HPDE6-E6E7 (cell line): ENCODE data around the gene SP8.

Source experiments
- DNase-seq: peaks from one replicate; pipeline ENCODE4 v3.0.0; 2011; ENCODE audit warnings: missing footprints; ENCODE audit errors: extremely low spot score

SP8 gene

DNA sequence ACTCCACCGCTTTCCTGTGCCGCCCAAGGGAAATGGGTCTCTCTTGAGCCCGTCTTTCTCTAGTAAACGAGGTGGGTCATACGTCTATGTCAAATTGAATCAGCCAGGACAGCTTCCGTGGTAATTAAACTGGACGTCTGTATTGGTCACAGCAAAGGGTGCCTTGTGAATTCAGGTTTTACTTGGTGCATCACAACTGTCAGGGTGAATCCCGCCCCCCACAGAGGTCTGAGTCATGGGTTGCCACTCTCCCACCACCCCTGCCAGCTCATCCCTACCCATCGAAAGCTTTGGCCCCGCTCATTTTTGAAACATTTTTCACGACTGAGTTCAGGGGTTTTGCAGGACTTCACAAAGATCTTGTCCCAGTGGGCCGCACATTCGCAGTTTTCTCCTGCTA is 8.0 kb upstream of the SP8 start:
- DNase-seq = no peak

DNA sequence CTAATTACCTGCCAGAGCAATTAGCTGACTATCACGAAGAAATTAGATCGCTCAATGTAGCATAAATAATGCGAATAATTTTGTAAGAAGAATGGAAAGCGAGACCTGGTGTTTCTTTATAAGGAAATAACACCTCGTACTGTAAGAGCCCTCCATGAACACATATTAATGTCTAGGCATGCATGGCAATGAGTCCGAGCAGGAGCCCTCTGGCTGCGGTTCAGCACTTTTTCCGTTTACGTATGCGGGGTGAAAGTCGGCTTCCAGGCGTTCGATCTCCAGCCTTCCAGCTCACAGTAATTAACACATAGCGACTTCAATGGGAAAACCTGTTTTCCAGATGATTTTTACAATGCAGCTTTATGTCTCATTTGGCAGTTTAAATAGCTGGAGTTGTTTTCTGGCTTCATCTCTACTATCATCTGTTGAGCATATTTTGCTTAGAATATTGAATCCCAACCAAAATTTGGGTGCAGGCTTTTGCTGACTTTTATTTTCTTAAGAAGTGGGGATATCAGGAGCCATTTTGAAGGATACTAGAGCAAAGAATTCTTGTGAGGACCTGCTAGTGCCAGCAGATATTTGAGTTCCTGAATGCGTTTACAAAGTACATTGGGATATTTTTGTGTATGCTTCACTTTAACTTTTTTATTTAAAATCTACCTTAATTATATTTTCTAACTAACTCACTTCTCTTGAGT is 7.2 kb upstream of the SP8 start:
- DNase-seq = no peak

DNA sequence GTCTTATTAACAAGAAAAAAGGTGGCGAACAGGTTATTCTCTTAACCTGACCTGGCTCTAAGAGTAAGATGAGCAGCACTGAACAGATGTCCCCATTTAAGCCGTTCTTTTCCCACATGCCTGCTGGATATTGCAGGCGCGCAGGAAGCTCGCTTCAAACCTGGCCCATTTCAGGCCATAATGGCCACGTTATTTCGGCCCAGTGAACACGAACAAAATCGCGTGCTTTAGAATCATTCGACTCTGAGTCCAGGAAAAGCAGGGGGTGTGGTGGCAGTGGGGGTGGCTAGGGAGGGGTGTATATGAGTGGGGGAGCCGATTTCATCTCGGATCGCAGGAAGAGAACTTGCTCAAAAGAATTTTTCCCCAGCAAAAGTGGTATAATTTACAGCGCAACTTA is 6.6 kb upstream of the SP8 start:
- no peak for DNase-seq

DNA sequence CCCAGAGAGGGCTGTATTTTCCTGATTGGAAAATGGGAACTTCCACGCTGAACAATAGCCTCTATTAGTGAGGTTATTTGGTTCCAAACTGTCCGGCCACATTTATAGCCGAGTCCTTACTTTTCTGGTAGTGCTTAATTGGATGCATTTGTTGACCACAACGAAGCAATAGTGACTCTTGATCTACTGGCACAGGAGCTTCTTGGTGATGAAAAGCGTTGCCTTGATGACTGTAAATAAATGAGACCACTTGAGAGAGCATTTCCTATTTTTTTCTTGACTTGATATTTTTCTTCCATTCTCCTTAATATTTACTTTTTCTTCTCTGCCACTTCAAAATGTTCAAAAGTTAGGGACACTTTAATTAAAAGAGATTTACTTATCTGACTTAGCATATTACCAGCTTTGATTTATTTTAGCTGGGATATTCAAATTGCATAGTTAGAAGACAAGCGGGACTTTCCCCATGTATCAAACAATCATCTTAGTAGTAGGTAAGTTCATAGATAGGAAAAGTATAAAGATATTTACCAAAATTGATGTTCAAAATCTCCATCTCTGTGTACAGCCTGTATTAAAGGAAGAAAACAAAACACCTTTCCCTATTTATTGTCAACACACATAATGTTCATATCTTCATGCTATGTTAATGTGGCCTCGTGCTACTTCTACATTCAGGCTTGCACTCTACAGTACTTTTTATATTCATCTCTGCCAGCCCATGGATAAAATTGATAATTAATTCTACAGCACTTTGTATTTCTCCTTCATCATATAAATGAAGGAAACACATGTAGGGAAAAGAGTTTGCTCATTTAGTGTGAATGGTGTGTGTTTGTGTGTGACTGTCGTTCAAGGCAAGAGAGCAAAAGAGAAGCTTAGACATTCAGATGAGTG is 5.1 kb upstream of the SP8 start:
- DNase-seq = no peak

DNA sequence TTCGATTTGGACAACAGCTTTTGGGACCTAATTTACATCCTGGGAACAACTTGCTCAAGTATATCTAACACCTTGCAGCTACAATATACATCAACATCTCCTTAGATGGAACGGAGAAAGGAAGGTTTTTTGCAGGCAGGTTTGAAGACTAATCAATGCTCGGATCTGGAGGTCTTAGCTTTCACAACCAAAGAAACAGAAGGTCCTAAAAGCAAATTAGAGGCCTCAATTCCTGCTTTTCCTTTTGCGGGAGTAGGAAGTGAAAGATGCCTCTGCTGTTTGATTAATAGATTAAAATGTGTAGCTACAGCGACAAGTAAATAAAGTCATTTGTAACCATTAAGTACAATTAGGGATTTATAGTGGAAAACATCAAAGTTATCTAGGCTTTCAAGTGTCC is 3.7 kb upstream of the SP8 start:
- DNase-seq = no peak

DNA sequence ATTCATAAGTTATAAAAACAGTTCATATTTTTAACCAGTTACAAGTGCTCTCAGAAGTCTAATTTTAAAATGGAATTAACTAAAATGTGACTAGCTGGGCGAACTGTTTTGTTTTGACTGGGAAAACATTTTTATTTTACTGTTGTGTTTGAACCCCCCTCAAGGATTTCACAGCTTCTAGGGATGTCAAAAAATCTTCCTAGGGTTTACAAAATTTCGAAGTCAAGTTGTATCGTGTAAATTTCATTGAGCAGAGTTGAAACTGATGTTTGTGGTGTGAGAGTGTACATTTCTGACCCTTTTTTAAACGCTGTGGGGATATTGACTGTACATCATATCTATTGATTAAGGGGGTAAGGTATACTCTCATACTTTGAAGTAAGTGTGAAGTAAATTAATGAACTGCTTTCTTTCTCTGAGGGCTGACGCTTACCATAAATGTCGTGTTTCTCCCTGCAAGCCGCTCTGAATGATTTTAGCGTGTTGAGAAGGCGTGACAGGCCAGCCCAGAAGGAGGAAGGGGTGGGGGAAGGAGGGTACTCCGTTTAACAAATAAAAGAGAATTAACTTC is 1.8 kb upstream of the SP8 start:
- DNase-seq = no peak

DNA sequence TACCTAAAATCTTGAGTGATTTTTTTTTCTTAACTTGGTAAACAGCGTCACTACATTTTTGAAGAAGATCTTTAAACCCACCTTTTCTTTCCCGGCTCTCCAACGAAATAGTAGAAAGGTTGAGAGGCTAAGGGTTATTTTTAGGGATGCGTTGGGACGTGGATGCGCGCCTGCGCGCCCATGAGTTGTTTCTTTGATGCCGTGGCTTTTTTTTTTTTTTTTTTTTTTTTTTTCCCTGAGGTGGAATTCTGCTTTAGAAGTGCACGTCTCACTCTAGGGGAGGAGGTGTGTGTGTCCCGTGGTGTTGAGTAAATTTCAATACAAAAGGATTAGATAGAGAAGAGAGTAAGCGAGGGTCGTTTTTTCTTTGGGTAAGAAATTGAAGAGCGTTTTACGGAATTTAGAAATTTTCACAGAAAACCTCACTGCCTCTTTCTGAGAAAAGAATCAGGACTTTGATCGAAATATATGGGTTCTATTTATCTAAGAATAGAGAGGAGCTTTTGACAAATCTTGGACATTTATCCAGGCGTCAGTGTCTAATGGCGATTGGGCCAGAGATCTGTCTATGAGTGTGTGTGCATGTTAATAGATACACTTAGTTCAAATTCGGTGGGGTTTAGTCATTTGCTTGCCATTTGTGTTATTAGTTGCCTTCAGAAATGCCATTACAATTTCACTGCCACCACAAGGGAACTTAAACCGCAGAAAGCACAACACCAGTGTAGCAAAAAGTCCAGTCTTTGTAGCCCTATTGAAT is 1.2 kb upstream of the SP8 start:
- DNase-seq = no peak

DNA sequence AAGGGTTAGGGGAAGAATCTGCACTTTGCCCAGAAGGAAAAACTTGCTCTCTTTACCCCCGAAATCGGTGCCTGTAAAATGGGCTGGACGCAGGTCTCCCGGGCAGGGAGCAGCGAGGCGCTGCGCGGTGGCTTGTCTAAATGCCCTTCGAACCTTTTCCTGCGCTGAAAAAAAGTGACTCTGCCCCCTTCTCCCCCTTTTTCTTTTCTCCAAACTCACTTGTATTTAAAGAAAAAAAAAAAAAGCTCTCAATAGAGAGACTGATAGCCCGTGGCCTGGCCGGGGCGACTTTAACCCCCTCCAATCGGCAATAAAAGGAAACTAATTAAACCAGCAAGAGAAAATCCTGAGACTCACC is 286 bp downstream of the SP8 start:
- no peak for DNase-seq

DNA sequence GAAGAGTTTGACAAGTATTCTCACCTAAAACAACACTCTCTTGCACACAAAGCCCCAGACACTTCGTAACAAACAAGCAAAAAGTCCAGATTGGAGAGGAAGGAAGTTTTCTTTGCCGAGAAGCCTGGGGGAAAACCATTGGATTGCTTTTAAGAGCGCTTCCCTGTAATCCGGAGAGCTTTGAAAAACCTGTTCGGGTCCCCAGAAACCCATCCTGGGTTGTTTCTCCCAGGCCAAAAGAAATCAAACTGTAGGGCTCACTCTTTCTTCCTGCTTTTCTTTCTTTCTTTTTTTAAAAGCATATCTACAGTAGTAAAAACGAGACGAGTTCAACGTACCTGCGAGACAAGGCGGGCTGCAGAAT is 655 bp downstream of the SP8 start:
- no peak for DNase-seq

DNA sequence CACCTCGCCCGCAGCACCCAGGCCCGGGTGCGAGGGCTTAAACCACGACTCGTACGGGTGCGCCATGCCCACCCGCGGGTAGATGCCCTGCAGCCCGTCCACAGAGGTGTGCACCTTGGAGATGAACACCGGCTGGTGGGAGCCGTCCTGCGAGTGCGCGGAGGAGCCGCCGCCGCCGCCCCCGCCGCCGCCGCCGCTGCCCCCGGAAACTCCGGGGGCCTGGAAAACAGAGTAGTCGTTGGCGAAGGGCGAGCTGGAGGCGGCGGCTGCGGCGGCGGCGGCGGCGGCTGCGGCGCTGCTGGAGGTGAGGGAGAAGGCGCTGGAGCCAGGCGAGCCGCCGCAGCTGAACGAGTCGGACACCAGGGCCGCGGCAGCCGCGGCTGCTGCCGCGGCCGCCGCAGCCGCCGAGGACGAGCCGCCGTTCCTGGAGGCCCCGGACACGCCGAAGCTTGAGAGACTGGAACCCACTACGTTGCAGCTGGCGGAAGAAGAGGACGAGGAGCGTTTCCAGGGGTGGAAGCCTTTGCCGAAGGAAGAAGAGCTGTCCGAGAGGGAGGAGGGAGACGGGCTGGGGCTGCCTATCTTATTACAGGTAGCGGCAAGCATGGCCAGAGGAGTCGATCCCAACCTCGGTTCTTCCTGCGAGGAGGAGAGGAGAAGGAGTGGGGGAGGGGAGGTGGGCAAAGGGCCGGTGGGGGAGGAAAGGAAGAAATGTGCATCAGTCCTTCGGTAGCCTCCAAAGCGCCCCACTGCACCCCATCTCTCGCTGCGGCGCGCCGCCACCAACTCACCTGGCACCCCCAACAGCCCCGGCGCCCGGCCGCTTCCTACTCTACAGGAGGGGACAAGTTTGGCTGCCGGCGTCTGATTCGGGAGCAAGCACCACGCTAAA is 1.3 kb downstream of the SP8 start:
- DNase-seq = no peak

DNA sequence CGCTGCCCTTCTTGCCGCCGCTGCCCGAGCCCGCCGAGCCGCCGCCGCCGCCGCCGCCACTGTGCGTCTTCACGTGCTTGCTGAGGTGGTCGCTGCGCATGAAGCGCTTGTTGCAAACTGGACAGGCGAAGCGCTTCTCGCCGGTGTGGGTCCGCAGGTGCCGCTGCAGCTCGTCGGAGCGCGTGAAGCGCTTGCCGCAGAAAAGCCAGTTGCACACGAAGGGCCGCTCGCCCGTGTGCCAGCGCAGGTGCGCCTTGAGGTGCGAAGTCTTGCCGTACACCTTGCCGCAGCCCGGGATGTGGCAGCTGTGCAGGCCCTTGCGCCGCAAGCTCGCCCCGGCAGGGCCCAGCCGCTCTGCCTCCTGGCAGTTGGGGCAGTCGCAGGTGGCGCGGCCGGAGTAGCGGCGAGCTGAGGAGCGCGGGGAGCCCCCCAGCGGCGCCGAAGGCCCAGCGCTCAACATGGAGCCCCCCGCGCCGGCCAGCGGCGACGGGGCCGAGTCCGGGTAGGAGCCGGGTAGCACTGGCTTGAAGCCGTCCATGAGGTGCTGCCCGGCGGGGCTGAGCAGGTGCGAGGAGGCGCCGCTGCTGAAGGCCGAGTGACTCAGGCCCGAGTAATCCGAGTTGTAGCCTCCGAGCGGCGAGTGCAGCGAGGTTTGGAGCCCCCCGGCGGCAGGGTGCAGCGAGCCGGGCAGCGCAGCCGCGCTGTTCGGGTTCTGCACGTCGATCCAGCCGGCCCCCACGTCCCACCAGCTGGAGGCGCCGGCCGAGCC is 2.1 kb downstream of the SP8 start:
- DNase-seq = no peak

DNA sequence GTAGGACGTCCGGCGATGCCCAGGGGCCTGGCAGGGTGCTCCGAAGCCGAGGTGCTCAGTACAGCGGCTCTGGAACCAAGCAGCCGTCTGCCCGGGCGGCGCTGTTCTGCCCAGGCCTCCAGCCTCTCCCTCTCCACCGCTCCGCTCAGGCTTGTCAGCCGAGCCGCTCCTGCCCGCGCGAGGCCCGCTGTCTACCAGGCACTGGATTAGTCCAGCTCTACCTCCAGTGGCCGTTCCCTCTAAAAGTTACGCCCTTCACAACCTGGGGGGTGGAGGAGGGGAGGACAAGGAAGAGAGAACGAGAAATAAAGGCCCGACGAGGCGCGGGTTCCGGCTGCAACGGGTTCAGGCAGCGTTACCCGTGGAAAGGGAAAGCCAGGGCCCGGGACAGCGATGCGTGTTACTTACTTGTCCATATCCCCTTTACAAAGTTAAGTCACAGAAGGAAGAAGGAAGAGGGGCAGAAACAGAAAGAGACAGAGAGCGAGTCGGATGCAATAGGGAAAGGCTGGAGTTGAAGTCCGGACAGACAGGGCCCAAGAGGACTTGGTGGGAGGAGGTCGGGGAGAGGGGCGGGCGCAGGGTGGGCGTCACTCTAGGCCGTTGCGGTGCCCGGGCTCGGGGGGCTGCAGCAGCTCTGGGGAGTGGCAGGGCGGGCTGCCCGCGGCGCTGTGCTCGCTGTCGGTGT is 2.8 kb downstream of the SP8 start:
- no peak for DNase-seq

DNA sequence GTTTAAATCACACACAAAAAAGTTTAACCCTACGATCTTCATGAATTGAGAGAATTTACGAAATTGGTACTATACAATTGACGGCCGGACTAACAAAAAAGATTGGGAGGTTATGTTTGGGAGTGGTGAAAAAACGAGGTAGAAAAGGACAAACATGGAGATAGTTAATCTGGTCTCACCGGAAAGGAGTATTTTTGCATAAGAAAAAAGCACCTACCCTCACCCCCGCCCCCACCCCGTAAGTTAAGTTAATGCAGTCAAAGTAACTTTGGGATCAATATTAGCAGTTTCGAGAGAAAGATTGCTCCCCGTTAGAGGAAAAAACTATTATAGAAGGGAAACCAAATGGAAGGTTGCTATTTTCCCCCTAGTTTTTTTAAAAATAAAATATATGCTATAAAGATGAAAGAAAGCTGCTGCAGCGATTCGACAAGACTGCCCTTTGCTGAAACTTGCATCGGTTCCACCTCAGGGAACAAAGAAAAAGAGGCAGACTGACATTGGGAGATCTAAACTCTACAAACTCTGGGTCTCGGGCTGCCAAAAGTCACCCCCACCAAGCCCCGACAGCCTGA is 3.5 kb downstream of the SP8 start:
- DNase-seq = no peak

DNA sequence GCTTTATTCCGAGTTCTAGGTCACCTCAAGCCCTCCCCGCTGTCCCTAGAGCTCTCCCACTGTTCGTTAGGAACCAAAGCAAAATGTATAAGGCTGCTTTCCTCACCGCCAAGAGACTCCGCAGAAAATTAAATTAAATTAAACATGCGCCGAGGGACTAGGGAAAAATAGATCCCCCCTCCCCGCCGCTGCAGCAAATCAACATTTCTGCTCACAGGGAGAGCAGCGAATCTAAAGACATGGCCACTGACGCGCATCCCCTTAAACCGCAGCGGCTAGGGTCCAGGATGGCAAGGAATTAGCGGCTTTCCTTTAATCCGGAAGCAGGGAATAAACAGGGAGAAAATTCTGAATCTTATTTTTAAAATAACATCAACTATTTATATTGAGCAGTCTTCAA is 7.6 kb downstream of the SP8 start:
- DNase-seq = no peak

DNA sequence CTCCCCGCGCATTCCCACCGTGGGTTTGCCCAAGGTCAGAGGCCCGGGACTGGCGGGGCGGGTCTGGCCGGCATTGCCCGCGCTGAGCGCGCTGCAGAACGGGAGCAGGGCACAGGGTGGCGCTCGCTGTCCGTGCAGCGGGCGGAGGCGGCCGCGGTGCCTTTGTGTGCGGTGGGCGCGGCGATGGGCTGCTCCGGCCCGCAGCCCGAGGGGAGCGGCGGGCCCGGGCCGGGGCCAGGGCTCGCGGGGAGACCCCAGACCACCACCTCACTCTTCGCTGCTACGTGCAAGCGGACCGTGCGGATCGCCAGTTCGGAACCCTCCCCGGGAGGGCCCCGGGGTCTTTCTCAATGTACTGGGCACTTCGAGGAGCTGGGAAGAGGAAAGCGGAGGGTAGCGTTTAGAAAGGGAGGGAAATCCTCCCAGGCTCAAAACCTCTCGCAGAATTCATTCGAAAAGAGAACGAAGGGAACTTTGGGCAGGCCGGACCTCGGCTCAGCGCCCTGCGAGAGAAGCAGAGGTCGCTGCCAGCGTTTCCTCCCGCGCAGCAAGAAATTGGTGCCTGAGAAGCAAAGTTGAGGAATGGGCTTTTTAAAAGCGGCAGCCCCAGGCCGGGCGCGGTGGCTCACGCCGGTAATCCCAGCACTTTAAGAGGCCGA is 8.5 kb downstream of the SP8 start:
- no peak for DNase-seq

DNA sequence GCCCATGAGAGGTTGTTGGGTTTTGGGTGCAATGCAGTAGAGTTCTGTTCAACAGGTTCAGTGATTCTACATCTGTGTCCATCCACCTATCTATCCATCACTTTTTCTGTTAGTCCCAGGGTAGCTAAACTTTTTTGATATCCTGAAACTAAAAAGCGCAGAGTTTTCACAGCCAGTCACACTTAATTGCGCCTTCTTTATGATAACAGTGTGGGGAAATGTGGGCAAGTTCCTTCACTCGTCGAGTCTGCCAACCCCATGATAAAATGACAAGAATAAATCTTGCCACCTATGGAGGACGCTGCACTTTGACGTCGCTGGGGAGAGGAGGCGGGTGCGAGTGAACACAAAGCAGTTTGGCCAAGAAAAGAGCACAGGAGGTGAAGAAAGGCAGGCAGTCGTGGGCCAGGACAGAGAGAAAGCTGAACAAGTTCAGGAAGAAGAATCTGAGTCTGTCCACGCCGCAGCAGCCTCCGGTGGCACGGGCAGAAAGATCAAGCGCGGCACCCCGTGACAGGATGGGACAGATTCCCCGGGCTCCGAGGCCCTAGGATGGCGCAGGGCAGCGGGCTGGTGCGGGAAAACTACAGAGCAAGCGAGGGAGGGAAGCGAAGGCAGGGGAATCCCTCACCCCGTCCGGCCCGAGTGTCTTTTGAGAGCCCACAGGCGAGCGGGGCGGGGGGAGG is 9.2 kb downstream of the SP8 start:
- no peak for DNase-seq

DNA sequence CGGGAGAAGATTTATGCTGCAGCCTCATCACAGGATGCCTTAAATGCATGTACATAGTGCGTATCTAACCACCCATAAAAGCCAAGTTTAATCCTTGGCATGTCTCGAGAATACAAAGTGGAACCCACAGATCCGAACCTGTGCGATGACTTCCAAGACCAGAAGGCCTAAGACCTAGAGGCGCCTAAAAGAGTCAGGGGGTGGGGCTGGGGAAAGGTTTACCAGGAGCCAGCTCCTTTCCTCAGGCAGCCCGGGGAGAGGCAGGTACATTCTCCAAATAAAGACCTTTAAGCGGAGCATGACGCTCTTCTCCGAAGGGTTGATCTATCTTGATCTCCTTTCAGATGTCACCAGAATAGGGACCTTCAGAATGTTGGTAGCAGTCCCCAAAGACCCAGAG is 9.7 kb downstream of the SP8 start:
- no peak for DNase-seq

DNA sequence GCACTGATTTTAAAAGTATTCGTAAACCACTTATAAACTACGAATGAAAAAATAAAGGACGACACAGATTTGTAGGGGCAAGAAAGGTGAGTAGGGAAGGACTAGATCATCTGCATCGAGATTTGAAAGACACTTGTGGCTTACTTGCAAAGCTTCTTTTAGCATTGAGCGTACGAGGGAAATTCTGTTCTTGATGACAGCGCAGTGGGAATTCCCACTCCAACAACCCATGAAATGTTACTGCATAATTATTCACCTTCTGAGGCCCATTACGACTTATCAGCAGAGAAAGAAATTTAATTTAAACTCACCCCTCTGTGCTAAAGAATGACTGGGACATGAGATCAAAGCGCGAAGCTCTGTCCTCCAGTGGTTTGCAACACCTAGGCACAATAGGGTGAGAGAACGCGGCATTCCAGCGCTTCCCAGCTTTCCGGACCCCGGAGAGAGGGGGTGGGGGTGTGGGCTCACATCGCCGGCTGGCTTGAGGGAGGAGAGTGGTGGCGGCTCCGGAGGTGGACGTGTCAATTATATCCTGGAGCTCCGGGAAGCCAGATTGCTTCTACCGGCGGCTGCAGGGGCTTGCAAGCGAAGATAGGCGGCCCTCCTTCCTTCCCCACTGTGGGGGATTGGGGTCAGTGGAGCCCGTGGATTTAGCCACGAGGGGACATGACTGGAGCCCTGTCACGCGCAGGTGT is 10.3 kb downstream of the SP8 start:
- DNase-seq = no peak
